ENCODE data around the gene VCP.
"Not testable (repeated sequence)": the region's sequence is repeated elsewhere in the genome, so short reads cannot be mapped to it uniquely, and the experiment has no call there.

The VCP gene

GRCh38 chr9:35057271-35057620 is 15.2 kb downstream of the VCP start:
- DNase-seq, result no peak

GRCh38 chr9:35056571-35057270 is 15.7 kb downstream of the VCP start:
- no peak for DNase-seq

- no peak for DNase-seq
These were observed 17.4 kb downstream of the VCP start for GRCh38 chr9:35054871-35055644.

GRCh38 chr9:35054185-35054835 is 18.1 kb downstream of the VCP start:
- no peak for DNase-seq

- peak; percentile 67 to 73 (median 69) for DNase-seq
These were observed 21.1 kb downstream of the VCP start for GRCh38 chr9:35051069-35051967.

GRCh38 chr9:35048511-35048910 is 23.9 kb downstream of the VCP start:
- DNase-seq, result no peak

GRCh38 chr9:35044071-35044470 is 28.4 kb downstream of the VCP start:
- no peak for DNase-seq

- DNase-seq, result no peak
These were observed 29.4 kb downstream of the VCP start for GRCh38 chr9:35042891-35043545.

- DNase-seq, result peak; percentile 77 to 82 (median 80)
These were observed 30.3 kb downstream of the VCP start for GRCh38 chr9:35042081-35042604.

GRCh38 chr9:35035851-35036701 is 36.3 kb downstream of the VCP start:
- peak in 1 of 3 donors; percentile 13 for DNase-seq

GRCh38 chr9:35033101-35033500 is 39.3 kb downstream of the VCP start:
- DNase-seq, result no peak

- DNase-seq, result no peak
These were observed 42.6 kb downstream of the VCP start for GRCh38 chr9:35029852-35030251.

GRCh38 chr9:35029241-35029640 is 43.2 kb downstream of the VCP start:
- no peak for DNase-seq

GRCh38 chr9:35028341-35028740 is 44.1 kb downstream of the VCP start:
- no peak for DNase-seq

- no peak for DNase-seq
These were observed 44.6 kb downstream of the VCP start for GRCh38 chr9:35027860-35028259.

- DNase-seq, result no peak
These were observed 45.1 kb downstream of the VCP start for GRCh38 chr9:35027374-35027773.

- no peak for DNase-seq
These were observed 45.8 kb downstream of the VCP start for GRCh38 chr9:35026671-35027070.

GRCh38 chr9:35023443-35023842 is 49.0 kb downstream of the VCP start:
- not testable (repeated sequence) for DNase-seq

- no peak for DNase-seq
These were observed 57.9 kb downstream of the VCP start for GRCh38 chr9:35014517-35014916.

- DNase-seq, result no peak
These were observed 62.0 kb downstream of the VCP start for GRCh38 chr9:35010351-35010958.

Measured in suppressor macrophage treated with lipopolysaccharide for 1 hour (primary cell).